HepG2 (cell line): ENCODE measurements around the gene UBE2O. TPM values are rescaled to one million over a fixed set of nuclear protein-coding genes. Genes with fewer than 3 reads are reported as not detected.
A peak's percentile ranks its signal among the peaks of the same experiment; 100 is the strongest.

Experiments
- AGO2 ChIP-seq: fragments of 200-400 bp; formaldehyde crosslinking; optimal IDR thresholded peaks from 2 replicates; pipeline ENCODE3; 2017; ENCODE audit warnings: mild to moderate bottlenecking, low read depth, low read length, moderate library complexity
- BORCS8-MEF2B ChIP-seq: sonication (generic); formaldehyde crosslinking; IDR thresholded peaks from 2 replicates; pipeline ENCODE4 v1.8.0; 2022; ENCODE audit warnings: mild to moderate bottlenecking, missing genetic modification reagents
- DPF2 ChIP-seq: sonication (generic); formaldehyde crosslinking; IDR thresholded peaks from 2 replicates; pipeline ENCODE4 v1.4.0; 2020; ENCODE audit warnings: mild to moderate bottlenecking, low read depth, missing genetic modification reagents, borderline replicate concordance
- FOXP1 ChIP-seq, 2 experiments: fragments of 450-650 bp in 1 of 2; IDR thresholded peaks; 2 replicates each; pipeline ENCODE4 v1.6.1; 2017 to 2018; ENCODE audit warnings: antibody characterized with exemption in 1 of 2
- HOXA3 ChIP-seq: sonication (generic); formaldehyde crosslinking; IDR thresholded peaks from 2 replicates; pipeline ENCODE4 v1.5.0; 2020; ENCODE audit warnings: missing genetic modification reagents
- LRRFIP1 ChIP-seq: sonication (generic); formaldehyde crosslinking; conservative IDR thresholded peaks from 2 replicates; pipeline ENCODE4 v1.4.0; 2020; ENCODE audit warnings: missing genetic modification reagents
- MXD4 ChIP-seq: IDR thresholded peaks from 2 replicates; pipeline ENCODE4 v1.6.1; 2016; ENCODE audit warnings: mild to moderate bottlenecking, missing biosample characterization, missing genetic modification reagents
- NFATC3 ChIP-seq: sonication (generic); formaldehyde crosslinking; IDR thresholded peaks from 2 replicates; pipeline ENCODE4 v1.5.1; 2020; ENCODE audit warnings: mild to moderate bottlenecking, missing genetic modification reagents
- SMAD1 ChIP-seq: sonication (generic); formaldehyde crosslinking; IDR thresholded peaks from 2 replicates; pipeline ENCODE4 v1.4.0; 2020; ENCODE audit warnings: missing genetic modification reagents, low read depth, mild to moderate bottlenecking, borderline replicate concordance
- SSRP1 ChIP-seq: IDR thresholded peaks from 2 replicates; pipeline ENCODE4 v1.6.1; 2016; ENCODE audit warnings: control low read depth
- TAF1 ChIP-seq: sonication (generic); formaldehyde crosslinking; IDR thresholded peaks from 2 replicates; pipeline ENCODE4 v1.4.0; 2020; ENCODE audit warnings: missing genetic modification reagents
- ZFYVE20 ChIP-seq: sonication (generic); formaldehyde crosslinking; IDR thresholded peaks from 2 replicates; pipeline ENCODE4 v1.8.0; 2023; ENCODE audit warnings: low read depth, mild to moderate bottlenecking, moderate library complexity, missing genetic modification reagents, borderline replicate concordance
- ZIK1 ChIP-seq: sonication (generic); formaldehyde crosslinking; IDR thresholded peaks from 2 replicates; pipeline ENCODE4 v1.5.0; 2020; ENCODE audit warnings: mild to moderate bottlenecking, low read depth, missing genetic modification reagents, borderline replicate concordance
- ZNF136 ChIP-seq: sonication (generic); formaldehyde crosslinking; IDR thresholded peaks from 2 replicates; pipeline ENCODE4 v1.8.1; 2022; ENCODE audit warnings: low read depth, mild to moderate bottlenecking, moderate library complexity, missing genetic modification reagents
- ZNF367 ChIP-seq: sonication (generic); formaldehyde crosslinking; IDR thresholded peaks from 2 replicates; pipeline ENCODE4 v1.4.0; 2020; ENCODE audit warnings: missing genetic modification reagents, borderline replicate concordance
- ZNF468 ChIP-seq: sonication (generic); formaldehyde crosslinking; IDR thresholded peaks from 2 replicates; pipeline ENCODE4 v1.8.0; 2022; ENCODE audit warnings: mild to moderate bottlenecking, moderate library complexity, missing genetic modification reagents
- ZNF543 ChIP-seq: sonication (generic); formaldehyde crosslinking; IDR thresholded peaks from 2 replicates; pipeline ENCODE4 v1.4.0; 2020; ENCODE audit warnings: mild to moderate bottlenecking, missing genetic modification reagents
- ZNF567 ChIP-seq: sonication (generic); formaldehyde crosslinking; IDR thresholded peaks from 2 replicates; pipeline ENCODE4 v1.8.1; 2023; ENCODE audit warnings: mild to moderate bottlenecking, missing genetic modification reagents, borderline replicate concordance
- ZNF703 ChIP-seq: sonication (generic); formaldehyde crosslinking; IDR thresholded peaks from 2 replicates; pipeline ENCODE4 v1.5.1; 2020; ENCODE audit warnings: missing genetic modification reagents, mild to moderate bottlenecking, moderate library complexity, borderline replicate concordance
- ZNF740 ChIP-seq: sonication (generic); formaldehyde crosslinking; IDR thresholded peaks from 2 replicates; pipeline ENCODE4 v1.4.0; 2020; ENCODE audit warnings: missing genetic modification reagents
- ZSCAN22 ChIP-seq: sonication (generic); formaldehyde crosslinking; IDR thresholded peaks from 2 replicates; pipeline ENCODE4 v1.4.0; 2020; ENCODE audit warnings: mild to moderate bottlenecking, missing genetic modification reagents
- polyA plus RNA-seq, 8 experiments: library from polyadenylated mRNA; depleted of rRNA in 3 of 8; stranded (reverse) in 7 of 8; unstranded in 1 of 8; fragments of >200 nt; fragmentation: Illumina TruSeq in 4 of 8; extraction: Trizol in 4 of 8; gene quantifications; 2 replicates each; pipeline versions ENCODE4 v1.2.1 to v1.2.3, GENCODE V29; 2011 to 2016; ENCODE audit warnings: low read depth in 4 of 8, missing spikeins in 1 of 8, mixed read lengths in 1 of 8; ENCODE audit not compliant: insufficient read depth in 1 of 8
- total RNA-seq, 5 experiments: library from RNA; depleted of rRNA; stranded (reverse); fragments of >200 nt; fragmentation: Illumina TruSeq; extraction: Trizol; gene quantifications; 2 replicates each; pipeline ENCODE4 v1.2.3, GENCODE V29; 2016; ENCODE audit warnings: low read depth in 1 of 5

The UBE2O gene
- total and polyA plus RNA-seq, 2 of the 13 experiments (the other 11 are each of a cell fraction or from before 2014, with no cell fraction given), result 21.5 to 23.5 TPM

GRCh38 chr17:76391200-76391715, 61.7 kb downstream of the UBE2O start (continued):
- TF ChIP-seq ZNF567, result no peak
- TF ChIP-seq ZNF703 (CRISPR knock-in tag), result no peak
- no peak for TF ChIP-seq DPF2 (CRISPR knock-in tag)
- TF ChIP-seq LRRFIP1, result no peak
- TF ChIP-seq ZFYVE20 (CRISPR knock-in tag), result no peak
- no peak for TF ChIP-seq ZNF136 (CRISPR knock-in tag)
- no peak for TF ChIP-seq ZNF367 (CRISPR knock-in tag)
- no peak for TF ChIP-seq NFATC3 (CRISPR knock-in tag)
- TF ChIP-seq SSRP1 (CRISPR knock-in tag), result no peak
- no peak for TF ChIP-seq TAF1 (CRISPR knock-in tag)
- no peak for TF ChIP-seq HOXA3 (CRISPR knock-in tag)
- TF ChIP-seq ZNF543 (CRISPR knock-in tag), result no peak
- TF ChIP-seq BORCS8-MEF2B (CRISPR knock-in tag), result no peak
- TF ChIP-seq ZSCAN22 (CRISPR knock-in tag), result no peak
- no peak for TF ChIP-seq FOXP1 (IDR thresholded peaks at IDR 0.05)
- TF ChIP-seq FOXP1 (CRISPR knock-in tag; IDR thresholded peaks at IDR 0.05), result no peak
- no peak for TF ChIP-seq SMAD1 (CRISPR knock-in tag)
- TF ChIP-seq ZNF740 (CRISPR knock-in tag), result 0 out of 2 replicates have a peak, but pooled peaks have one; percentile 59
- TF ChIP-seq ZIK1, result no peak
- TF ChIP-seq ZNF468 (CRISPR knock-in tag), result no peak
- TF ChIP-seq MXD4, result no peak
- TF ChIP-seq AGO2, result peak; percentile 76
